HEK293 (cell line): ENCODE measurements around the gene C17orf50.

ENCODE experiments used
- CTCF ChIA-PET: fragments of 350-600 bp; formaldehyde crosslinking; extraction: SDS; loops from one replicate; lab custom pipeline; 2021; ENCODE audit warnings: antibody characterized with exemption; lab: Yijun Ruan, JAX
- POLR2A ChIA-PET: fragments of 300-600 bp; formaldehyde crosslinking; extraction: SDS; loops from one replicate; lab custom pipeline; 2020; ENCODE audit warnings: antibody characterized with exemption, inconsistent platforms; lab: Yijun Ruan, JAX
- H3K27ac ChIP-seq: fragments of 200-500 bp; sonication (Bioruptor generic); 2 replicates; pipeline ENCODE4 v1.5.1; 2014; ENCODE audit warnings: low read depth, low read length, control low read depth, inconsistent platforms; ENCODE audit errors: extremely low read depth
- H3K36me3 ChIP-seq, 2 experiments: fragments of 200-500 bp in 1 of 2; sonication (Bioruptor generic) in 1 of 2; 1 replicate in 1 of 2; 2 replicates in 1 of 2; pipeline ENCODE4 v1.5.1; 2014 to 2017; ENCODE audit warnings: inconsistent platforms in 2 of 2, low read length in 2 of 2; ENCODE audit not compliant: control insufficient read depth in 2 of 2, insufficient read depth in 1 of 2
- H3K4me1 ChIP-seq: fragments of 200-500 bp; sonication (Bioruptor generic); 2 replicates; pipeline ENCODE4 v1.5.1; 2014; ENCODE audit warnings: mild to moderate bottlenecking, low read length, inconsistent platforms; ENCODE audit not compliant: control insufficient read depth, insufficient read depth
- H3K4me3 ChIP-seq: 2 replicates; pipeline ENCODE4 v1.5.1; 2011; ENCODE audit warnings: low read depth, mild to moderate bottlenecking, control low read depth, low read length, moderate library complexity
- H3K9me3 ChIP-seq: fragments of 200-500 bp; sonication (Bioruptor generic); 2 replicates; pipeline ENCODE4 v1.5.1; 2014; ENCODE audit warnings: low read depth, low read length, inconsistent platforms; ENCODE audit not compliant: control insufficient read depth, insufficient read depth
- GLIS1 ChIP-seq: fragments of 450-650 bp; formaldehyde crosslinking; IDR thresholded peaks from 2 replicates; pipeline ENCODE4 v1.5.1; 2016; ENCODE audit warnings: missing biosample characterization, missing genetic modification characterization
- OSR2 ChIP-seq: fragments of 450-650 bp; formaldehyde crosslinking; IDR thresholded peaks from 2 replicates; pipeline ENCODE4 v1.5.1; 2016; ENCODE audit warnings: missing biosample characterization, missing genetic modification characterization
- SP7 ChIP-seq: fragments of 450-650 bp; formaldehyde crosslinking; IDR thresholded peaks from 2 replicates; pipeline ENCODE4 v1.5.1; 2016; ENCODE audit warnings: missing biosample characterization, missing genetic modification characterization
- ZBTB17 ChIP-seq: fragments of 450-650 bp; formaldehyde crosslinking; IDR thresholded peaks from 2 replicates; pipeline ENCODE4 v1.5.1; 2016; ENCODE audit warnings: missing biosample characterization, missing genetic modification characterization
- ZBTB48 ChIP-seq: fragments of 450-650 bp; formaldehyde crosslinking; IDR thresholded peaks from 2 replicates; pipeline ENCODE4 v1.5.1; 2016; ENCODE audit warnings: missing biosample characterization, missing genetic modification characterization
- ZBTB8A ChIP-seq: fragments of 450-650 bp; formaldehyde crosslinking; IDR thresholded peaks from 2 replicates; pipeline ENCODE4 v1.5.1; 2016; ENCODE audit warnings: missing biosample characterization, missing genetic modification characterization
- ZFP69B ChIP-seq: fragments of 450-650 bp; formaldehyde crosslinking; IDR thresholded peaks from 2 replicates; pipeline ENCODE4 v1.5.1; 2016; ENCODE audit warnings: missing biosample characterization, missing genetic modification characterization
- ZNF121 ChIP-seq: fragments of 450-650 bp; formaldehyde crosslinking; IDR thresholded peaks from 2 replicates; pipeline ENCODE4 v1.5.1; 2016; ENCODE audit warnings: missing biosample characterization, missing genetic modification characterization
- ZNF16 ChIP-seq: fragments of 450-650 bp; formaldehyde crosslinking; IDR thresholded peaks from 2 replicates; pipeline ENCODE4 v1.5.1; 2016; ENCODE audit warnings: low read depth, missing biosample characterization, missing genetic modification characterization
- ZNF175 ChIP-seq: fragments of 450-650 bp; formaldehyde crosslinking; IDR thresholded peaks from 2 replicates; pipeline ENCODE4 v1.5.1; 2016; ENCODE audit warnings: missing biosample characterization, missing genetic modification characterization
- ZNF184 ChIP-seq: fragments of 450-650 bp; IDR thresholded peaks from 2 replicates; pipeline ENCODE4 v1.5.1; 2018; ENCODE audit warnings: missing biosample characterization, mild to moderate bottlenecking, missing genetic modification characterization
- ZNF24 ChIP-seq: fragments of 450-650 bp; formaldehyde crosslinking; IDR thresholded peaks from 2 replicates; pipeline ENCODE4 v1.5.1; 2016; ENCODE audit warnings: missing biosample characterization, missing genetic modification characterization
- ZNF248 ChIP-seq: fragments of 450-650 bp; formaldehyde crosslinking; IDR thresholded peaks from 2 replicates; pipeline ENCODE4 v1.5.1; 2017; ENCODE audit warnings: missing biosample characterization, missing genetic modification characterization
- ZNF324 ChIP-seq: fragments of 450-650 bp; formaldehyde crosslinking; IDR thresholded peaks from 2 replicates; pipeline ENCODE4 v1.5.1; 2016; ENCODE audit warnings: missing biosample characterization, missing genetic modification characterization
- ZNF335 ChIP-seq: fragments of 450-650 bp; formaldehyde crosslinking; conservative IDR thresholded peaks from 2 replicates; pipeline ENCODE4 v1.5.1; 2016; ENCODE audit warnings: missing biosample characterization, missing genetic modification characterization
- ZNF37A ChIP-seq: fragments of 450-650 bp; IDR thresholded peaks from 2 replicates; pipeline ENCODE4 v1.5.1; 2018; ENCODE audit warnings: missing biosample characterization, missing genetic modification characterization
- ZNF423 ChIP-seq: fragments of 450-650 bp; formaldehyde crosslinking; IDR thresholded peaks from 2 replicates; pipeline ENCODE4 v1.5.1; 2016; ENCODE audit warnings: missing biosample characterization, missing genetic modification characterization
- ZNF561 ChIP-seq: fragments of 450-650 bp; IDR thresholded peaks from 2 replicates; pipeline ENCODE4 v1.5.1; 2018; ENCODE audit warnings: missing biosample characterization, missing genetic modification characterization, borderline replicate concordance
- ZNF600 ChIP-seq: fragments of 450-650 bp; formaldehyde crosslinking; IDR thresholded peaks from 2 replicates; pipeline ENCODE4 v1.5.1; 2016; ENCODE audit warnings: missing biosample characterization, missing genetic modification characterization
- ZNF623 ChIP-seq: fragments of 450-650 bp; formaldehyde crosslinking; IDR thresholded peaks from 2 replicates; pipeline ENCODE4 v1.5.1; 2016; ENCODE audit warnings: missing biosample characterization, missing genetic modification characterization
- TF ChIP-seq, protein P1 (sequence below): fragments of 450-650 bp; formaldehyde crosslinking; IDR thresholded peaks from 2 replicates; pipeline ENCODE4 v1.5.1; 2016; ENCODE audit warnings: missing biosample characterization, missing genetic modification characterization
- TF ChIP-seq, protein P2 (sequence below): fragments of 450-650 bp; formaldehyde crosslinking; conservative IDR thresholded peaks from 2 replicates; pipeline ENCODE4 v1.5.1; 2016; ENCODE audit warnings: low read depth, missing biosample characterization, missing genetic modification characterization
- TF ChIP-seq, protein P3 (sequence below): fragments of 450-650 bp; formaldehyde crosslinking; IDR thresholded peaks from 2 replicates; pipeline ENCODE4 v1.5.1; 2016; ENCODE audit warnings: missing biosample characterization, missing genetic modification characterization
- TF ChIP-seq, protein P4 (sequence below): fragments of 450-650 bp; formaldehyde crosslinking; IDR thresholded peaks from 2 replicates; pipeline ENCODE4 v1.5.1; 2017; ENCODE audit warnings: missing biosample characterization, missing genetic modification characterization
- TF ChIP-seq, protein P5 (sequence below): fragments of 450-650 bp; formaldehyde crosslinking; IDR thresholded peaks from 2 replicates; pipeline ENCODE4 v1.5.1; 2017; ENCODE audit warnings: missing biosample characterization, missing genetic modification characterization

C17orf50 gene

DNA sequence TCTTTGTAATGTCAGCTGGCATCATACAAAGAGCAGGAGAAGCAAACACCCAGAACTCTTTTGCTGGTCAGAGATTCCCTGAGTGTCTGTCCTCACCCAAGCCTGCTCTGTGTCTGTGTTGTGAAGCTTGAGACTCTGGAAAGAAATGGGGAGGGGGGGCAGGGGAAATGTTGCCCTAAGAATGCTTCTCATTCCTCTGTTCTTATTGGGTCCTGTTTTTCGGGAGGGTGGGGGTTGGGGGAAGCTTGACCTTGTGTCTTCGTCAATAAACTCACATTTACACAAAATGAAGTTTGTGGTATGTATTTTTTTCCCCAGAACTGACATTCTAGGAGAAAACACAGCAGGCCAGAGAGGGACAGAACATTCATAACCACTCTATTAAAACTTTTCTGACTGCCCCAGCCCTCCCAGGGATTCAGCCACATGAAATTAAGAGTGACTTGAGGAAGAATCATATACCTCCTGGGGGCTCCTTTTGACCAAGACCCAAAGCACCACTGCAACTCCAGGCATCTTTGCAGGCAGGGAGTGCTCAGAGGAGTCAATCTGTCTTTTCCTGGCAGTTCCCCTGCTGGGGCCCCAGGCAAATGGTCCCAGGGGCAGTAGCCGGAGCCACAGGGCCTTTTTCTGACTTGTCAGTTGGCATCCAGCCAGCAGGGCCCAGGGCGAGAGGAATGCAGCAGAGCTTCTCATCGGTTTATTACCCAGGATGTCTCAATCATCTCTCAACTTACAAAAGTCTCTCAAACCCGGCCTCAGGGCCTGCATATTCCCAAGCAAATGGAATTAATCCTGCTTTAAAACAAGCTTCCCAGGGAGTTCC, 34.3 kb upstream of the C17orf50 start:
- no peak overlapping the region for H3K4me3 ChIP-seq
- peaks cover 26 to 41% of the 10 kb centered on the region in 2 experiments for H3K36me3 ChIP-seq
- ChIA-PET POLR2A (interaction anchor here (0.7 to 1.4 kb wide), 3 partner anchors 13 to 83 kb away, joined by 3 to 4 read pairs (median 4); partner anchors contain the start of gene TAF15), CTCF (interaction anchor here (0.6 to 5.3 kb wide), 7 partner anchors 18 to 172 kb away, joined by 3 to 44 read pairs (median 6); no protein-coding TSS in a partner anchor)
- H3K9me3 ChIP-seq, result no peaks in the 10 kb centered on the region
- peaks cover 29% of the 10 kb centered on the region for H3K4me1 ChIP-seq
- H3K27ac ChIP-seq, result peak overlapping the region; percentile 56
- peak; percentile 68; the same call in 1 of the 2 replicates for TF ChIP-seq ZFP69B (tag by site-specific recombination)
- peak; percentile 80 for TF ChIP-seq ZNF184 (tag by site-specific recombination)
- peak; percentile 47 for TF ChIP-seq ZNF335 (tag by site-specific recombination)
- peak; percentile 95 for TF ChIP-seq OSR2 (tag by site-specific recombination)
- TF ChIP-seq, protein P1, sequence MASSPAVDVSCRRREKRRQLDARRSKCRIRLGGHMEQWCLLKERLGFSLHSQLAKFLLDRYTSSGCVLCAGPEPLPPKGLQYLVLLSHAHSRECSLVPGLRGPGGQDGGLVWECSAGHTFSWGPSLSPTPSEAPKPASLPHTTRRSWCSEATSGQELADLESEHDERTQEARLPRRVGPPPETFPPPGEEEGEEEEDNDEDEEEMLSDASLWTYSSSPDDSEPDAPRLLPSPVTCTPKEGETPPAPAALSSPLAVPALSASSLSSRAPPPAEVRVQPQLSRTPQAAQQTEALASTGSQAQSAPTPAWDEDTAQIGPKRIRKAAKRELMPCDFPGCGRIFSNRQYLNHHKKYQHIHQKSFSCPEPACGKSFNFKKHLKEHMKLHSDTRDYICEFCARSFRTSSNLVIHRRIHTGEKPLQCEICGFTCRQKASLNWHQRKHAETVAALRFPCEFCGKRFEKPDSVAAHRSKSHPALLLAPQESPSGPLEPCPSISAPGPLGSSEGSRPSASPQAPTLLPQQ (tag by site-specific recombination), result 0 out of 2 replicates have a peak, but pooled peaks have one; percentile 49
- TF ChIP-seq ZNF423, result peak; percentile 92
- TF ChIP-seq ZNF561 (tag by site-specific recombination), result peak; percentile 63; the same call in 1 of the 2 replicates
- peak; percentile 50; the same call in 1 of the 2 replicates for TF ChIP-seq ZBTB8A
- peak; percentile 94 for TF ChIP-seq GLIS1 (tag by site-specific recombination)
- TF ChIP-seq, protein P2, sequence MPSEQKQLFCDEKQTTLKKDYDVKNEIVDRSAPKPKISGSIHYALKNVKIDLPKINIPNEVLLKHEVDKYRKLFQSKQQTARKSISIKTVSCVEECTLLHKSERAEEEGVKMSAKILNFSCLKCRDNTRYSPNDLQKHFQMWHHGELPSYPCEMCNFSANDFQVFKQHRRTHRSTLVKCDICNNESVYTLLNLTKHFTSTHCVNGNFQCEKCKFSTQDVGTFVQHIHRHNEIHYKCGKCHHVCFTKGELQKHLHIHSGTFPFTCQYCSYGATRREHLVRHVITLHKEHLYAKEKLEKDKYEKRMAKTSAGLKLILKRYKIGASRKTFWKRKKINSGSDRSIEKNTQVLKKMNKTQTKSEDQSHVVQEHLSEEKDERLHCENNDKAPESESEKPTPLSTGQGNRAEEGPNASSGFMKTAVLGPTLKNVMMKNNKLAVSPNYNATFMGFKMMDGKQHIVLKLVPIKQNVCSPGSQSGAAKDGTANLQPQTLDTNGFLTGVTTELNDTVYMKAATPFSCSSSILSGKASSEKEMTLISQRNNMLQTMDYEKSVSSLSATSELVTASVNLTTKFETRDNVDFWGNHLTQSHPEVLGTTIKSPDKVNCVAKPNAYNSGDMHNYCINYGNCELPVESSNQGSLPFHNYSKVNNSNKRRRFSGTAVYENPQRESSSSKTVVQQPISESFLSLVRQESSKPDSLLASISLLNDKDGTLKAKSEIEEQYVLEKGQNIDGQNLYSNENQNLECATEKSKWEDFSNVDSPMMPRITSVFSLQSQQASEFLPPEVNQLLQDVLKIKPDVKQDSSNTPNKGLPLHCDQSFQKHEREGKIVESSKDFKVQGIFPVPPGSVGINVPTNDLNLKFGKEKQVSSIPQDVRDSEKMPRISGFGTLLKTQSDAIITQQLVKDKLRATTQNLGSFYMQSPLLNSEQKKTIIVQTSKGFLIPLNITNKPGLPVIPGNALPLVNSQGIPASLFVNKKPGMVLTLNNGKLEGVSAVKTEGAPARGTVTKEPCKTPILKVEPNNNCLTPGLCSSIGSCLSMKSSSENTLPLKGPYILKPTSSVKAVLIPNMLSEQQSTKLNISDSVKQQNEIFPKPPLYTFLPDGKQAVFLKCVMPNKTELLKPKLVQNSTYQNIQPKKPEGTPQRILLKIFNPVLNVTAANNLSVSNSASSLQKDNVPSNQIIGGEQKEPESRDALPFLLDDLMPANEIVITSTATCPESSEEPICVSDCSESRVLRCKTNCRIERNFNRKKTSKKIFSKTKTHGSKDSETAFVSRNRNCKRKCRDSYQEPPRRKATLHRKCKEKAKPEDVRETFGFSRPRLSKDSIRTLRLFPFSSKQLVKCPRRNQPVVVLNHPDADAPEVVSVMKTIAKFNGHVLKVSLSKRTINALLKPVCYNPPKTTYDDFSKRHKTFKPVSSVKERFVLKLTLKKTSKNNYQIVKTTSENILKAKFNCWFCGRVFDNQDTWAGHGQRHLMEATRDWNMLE (tag by site-specific recombination), result no peak
- TF ChIP-seq, protein P3, sequence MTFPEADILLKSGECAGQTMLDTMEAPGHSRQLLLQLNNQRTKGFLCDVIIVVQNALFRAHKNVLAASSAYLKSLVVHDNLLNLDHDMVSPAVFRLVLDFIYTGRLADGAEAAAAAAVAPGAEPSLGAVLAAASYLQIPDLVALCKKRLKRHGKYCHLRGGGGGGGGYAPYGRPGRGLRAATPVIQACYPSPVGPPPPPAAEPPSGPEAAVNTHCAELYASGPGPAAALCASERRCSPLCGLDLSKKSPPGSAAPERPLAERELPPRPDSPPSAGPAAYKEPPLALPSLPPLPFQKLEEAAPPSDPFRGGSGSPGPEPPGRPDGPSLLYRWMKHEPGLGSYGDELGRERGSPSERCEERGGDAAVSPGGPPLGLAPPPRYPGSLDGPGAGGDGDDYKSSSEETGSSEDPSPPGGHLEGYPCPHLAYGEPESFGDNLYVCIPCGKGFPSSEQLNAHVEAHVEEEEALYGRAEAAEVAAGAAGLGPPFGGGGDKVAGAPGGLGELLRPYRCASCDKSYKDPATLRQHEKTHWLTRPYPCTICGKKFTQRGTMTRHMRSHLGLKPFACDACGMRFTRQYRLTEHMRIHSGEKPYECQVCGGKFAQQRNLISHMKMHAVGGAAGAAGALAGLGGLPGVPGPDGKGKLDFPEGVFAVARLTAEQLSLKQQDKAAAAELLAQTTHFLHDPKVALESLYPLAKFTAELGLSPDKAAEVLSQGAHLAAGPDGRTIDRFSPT (tag by site-specific recombination), result no peak
- no peak for TF ChIP-seq ZNF16 (tag by site-specific recombination)
- 0 out of 2 replicates have a peak, but pooled peaks have one; percentile 34 for TF ChIP-seq ZNF24 (tag by site-specific recombination)
- TF ChIP-seq, protein P4, sequence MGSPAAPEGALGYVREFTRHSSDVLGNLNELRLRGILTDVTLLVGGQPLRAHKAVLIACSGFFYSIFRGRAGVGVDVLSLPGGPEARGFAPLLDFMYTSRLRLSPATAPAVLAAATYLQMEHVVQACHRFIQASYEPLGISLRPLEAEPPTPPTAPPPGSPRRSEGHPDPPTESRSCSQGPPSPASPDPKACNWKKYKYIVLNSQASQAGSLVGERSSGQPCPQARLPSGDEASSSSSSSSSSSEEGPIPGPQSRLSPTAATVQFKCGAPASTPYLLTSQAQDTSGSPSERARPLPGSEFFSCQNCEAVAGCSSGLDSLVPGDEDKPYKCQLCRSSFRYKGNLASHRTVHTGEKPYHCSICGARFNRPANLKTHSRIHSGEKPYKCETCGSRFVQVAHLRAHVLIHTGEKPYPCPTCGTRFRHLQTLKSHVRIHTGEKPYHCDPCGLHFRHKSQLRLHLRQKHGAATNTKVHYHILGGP (tag by site-specific recombination), result no peak
- 0 out of 2 replicates have a peak, but pooled peaks have one; percentile 33 for TF ChIP-seq ZNF600 (tag by site-specific recombination)
- TF ChIP-seq ZNF175 (tag by site-specific recombination), result no peak
- no peak for TF ChIP-seq ZNF248 (tag by site-specific recombination)
- TF ChIP-seq ZNF324 (tag by site-specific recombination), result 0 out of 2 replicates have a peak, but pooled peaks have one; percentile 33
- TF ChIP-seq, protein P5, sequence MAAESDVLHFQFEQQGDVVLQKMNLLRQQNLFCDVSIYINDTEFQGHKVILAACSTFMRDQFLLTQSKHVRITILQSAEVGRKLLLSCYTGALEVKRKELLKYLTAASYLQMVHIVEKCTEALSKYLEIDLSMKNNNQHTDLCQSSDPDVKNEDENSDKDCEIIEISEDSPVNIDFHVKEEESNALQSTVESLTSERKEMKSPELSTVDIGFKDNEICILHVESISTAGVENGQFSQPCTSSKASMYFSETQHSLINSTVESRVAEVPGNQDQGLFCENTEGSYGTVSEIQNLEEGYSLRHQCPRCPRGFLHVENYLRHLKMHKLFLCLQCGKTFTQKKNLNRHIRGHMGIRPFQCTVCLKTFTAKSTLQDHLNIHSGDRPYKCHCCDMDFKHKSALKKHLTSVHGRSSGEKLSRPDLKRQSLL, result peak; percentile 95
- TF ChIP-seq SP7 (tag by site-specific recombination), result peak; percentile 51; the same call in 1 of the 2 replicates
- 0 out of 2 replicates have a peak, but pooled peaks have one; percentile 28 for TF ChIP-seq ZNF37A (tag by site-specific recombination)
- peak; percentile 66 for TF ChIP-seq ZNF623
- no peak for TF ChIP-seq ZNF121
- TF ChIP-seq ZBTB48 (tag by site-specific recombination), result peak; percentile 66
- peak; percentile 70 for TF ChIP-seq ZBTB17 (tag by site-specific recombination)
